Right renal pelvis (tissue), 4 donors: ENCODE data around the gene C1orf174. TPM values are rescaled to one million over a fixed set of nuclear protein-coding genes. Genes with fewer than 3 reads are reported as not detected.

Experiments used
- DNase-seq, 4 donors: peaks; one replicate each; pipeline ENCODE4 v3.0.0-alpha.2; 2013; ENCODE audit warnings: low read depth in 4 of 4, low spot score in 3 of 4, missing footprints in 1 of 4
- polyA plus RNA-seq, 4 donors: library from polyadenylated mRNA; unstranded; fragments of 120-200 nt; gene quantifications; one replicate each; pipeline ENCODE4 v1.2.1, GENCODE V29; 2013; ENCODE audit not compliant: insufficient read length in 4 of 4

The C1orf174 gene
- polyA plus RNA-seq, 4 donors: 25.1 to 31.2 (median 29.3) TPM

DNA sequence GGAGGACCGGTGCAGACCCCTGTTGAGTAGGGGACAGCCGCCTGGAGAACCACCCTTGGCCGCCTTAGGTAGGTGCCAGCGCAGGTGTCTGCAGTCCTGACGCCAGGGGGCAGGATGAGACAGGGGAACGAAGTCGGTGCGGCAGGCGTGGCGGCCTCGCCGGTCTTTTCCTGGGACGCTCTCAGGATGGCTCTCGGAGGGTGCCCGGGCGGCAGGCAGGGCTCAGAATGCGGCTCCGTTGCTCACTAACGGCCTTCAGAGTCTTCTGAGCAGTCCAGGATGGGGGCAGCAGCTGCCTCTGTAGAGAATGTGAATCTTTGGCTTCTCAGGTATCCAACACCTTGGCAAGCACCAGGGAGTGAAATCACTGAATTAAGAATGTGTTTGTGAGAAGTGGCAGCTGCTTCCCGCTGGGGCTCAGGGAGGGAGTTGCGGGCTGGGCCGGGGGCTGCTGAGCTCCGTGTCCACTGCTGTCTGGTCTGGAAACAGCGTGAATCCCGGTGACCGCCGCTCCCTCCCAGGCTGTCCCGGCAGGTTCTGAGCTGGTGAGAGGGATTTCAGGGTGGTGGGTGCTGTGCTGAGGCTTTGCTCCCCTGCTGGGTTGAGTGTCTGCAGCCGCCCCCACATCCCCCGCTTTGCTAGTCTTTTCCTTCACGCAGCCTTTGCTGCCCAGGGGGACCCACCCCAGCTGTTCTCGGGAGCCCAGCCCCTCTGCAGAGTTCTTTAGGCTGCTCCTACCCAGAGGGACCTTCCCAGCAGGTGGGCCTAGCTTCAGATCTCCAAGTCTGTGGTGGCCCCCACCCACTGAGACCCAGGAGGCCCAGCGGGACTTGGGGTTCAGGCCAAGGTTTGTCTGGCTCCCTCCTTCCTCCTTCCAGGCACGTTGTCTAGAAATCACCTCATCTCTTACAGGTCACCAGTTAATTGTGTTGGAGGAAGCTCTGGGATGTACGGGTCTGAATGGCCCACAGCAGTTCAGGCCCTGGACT, 11.1 kb upstream of the C1orf174 start:
- peak; percentile 59 to 63 (median 60) for DNase-seq

DNA sequence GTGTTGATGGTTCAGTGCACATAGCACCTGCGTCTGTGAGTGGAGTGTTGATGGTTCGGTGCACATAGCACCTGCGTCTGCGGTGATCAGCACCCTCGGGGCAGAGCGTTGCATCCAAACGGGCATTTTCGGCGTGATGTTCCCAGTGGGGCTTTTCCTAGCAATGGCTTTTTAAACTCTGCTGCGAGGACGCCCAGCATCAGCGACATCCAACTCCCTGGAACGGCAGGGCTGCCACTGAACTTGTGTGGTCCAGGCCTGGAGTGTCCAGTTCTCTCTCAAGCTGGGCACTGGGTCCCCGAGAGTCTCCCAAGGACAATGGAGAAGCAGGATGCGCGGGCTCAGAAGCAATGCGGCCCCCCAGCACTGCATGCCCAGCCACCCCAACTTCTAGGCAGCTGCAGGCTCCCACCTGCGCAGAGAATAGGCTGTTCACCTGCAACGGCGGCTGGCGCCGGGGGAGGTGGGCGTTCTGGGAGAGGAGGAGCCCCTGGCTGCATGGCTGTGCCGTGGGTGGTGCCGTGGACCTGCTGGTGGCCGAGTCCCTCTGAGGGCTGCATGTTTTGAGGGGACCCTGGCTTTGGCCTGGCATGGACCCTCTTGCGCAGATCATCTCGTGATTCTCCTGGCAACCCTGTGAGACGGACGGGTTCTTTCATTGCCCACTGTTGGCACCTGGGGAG, 10.1 kb upstream of the C1orf174 start:
- DNase-seq: no peak

- no peak for DNase-seq
Measured at GRCh38 chr1:3909615-3910014, 9.5 kb upstream of the C1orf174 start.

- no peak for DNase-seq
Measured at GRCh38 chr1:3908886-3909517, 8.9 kb upstream of the C1orf174 start.

GRCh38 chr1:3907621-3908165, 7.6 kb upstream of the C1orf174 start:
- no peak for DNase-seq

DNA sequence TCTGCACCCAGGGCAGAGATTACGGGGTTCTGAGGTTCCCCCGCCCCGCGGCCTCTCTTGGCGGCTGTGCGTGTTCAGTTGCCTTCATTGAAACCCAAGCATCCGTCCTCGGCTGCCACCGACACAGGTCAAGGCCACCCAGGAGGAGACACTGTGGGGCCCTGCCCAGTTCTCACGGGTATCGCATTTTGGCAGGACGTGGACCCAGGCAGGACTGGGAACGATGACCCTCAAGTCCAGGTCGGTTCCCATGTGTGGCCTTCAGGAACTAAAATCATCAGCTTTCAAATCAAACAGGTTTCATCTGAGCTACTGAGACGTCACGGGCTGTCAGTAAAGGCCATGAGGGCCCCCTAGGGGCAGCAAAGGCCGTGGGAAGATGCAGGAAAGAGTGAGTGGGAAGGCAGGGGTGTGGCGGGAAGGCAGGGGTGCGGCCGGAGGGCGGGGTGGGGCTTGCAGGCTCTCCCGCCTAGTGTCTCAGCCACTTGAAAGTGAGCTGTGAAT, 7.0 kb upstream of the C1orf174 start:
- DNase-seq: no peak

GRCh38 chr1:3906672-3907020, 6.6 kb upstream of the C1orf174 start:
- no peak for DNase-seq

DNA sequence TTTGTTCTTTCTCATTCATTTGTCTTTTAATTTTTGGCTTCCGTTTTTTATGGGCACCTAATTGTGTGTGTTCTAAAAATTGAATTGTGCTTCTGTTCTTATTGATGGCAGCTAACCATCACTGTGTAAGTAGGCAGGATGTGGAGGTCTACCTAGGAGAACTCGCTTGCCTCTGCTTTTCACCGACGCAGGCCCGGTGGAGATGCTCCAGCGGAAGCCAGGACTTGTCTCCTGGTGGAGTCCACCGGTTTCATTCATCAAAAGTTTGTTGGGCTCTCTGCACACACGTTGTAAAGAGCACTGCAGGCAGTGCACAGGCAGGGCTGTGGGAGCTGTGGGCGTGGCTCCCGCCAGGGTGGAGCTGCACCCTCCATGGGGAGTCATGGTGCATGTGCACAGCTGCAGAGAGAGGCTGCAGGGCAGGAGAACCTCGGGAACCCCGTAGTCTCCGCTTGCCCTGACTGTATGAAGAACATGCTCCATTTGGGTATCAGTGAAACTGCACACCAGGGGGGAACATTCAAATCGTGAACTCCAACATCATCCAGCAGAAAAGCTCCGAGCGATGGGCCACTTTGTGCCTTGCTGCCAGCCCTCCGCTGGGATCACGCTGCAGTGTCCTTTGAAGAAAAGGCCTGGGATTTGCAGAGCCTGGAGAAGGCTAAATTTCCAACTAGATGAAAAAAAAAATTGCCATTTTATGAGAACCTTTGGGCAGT, 6.0 kb upstream of the C1orf174 start:
- DNase-seq: no peak

- no peak for DNase-seq
Measured at GRCh38 chr1:3905266-3905952, 5.3 kb upstream of the C1orf174 start.

GRCh38 chr1:3904843-3905185, 4.7 kb upstream of the C1orf174 start:
- DNase-seq: no peak

DNA sequence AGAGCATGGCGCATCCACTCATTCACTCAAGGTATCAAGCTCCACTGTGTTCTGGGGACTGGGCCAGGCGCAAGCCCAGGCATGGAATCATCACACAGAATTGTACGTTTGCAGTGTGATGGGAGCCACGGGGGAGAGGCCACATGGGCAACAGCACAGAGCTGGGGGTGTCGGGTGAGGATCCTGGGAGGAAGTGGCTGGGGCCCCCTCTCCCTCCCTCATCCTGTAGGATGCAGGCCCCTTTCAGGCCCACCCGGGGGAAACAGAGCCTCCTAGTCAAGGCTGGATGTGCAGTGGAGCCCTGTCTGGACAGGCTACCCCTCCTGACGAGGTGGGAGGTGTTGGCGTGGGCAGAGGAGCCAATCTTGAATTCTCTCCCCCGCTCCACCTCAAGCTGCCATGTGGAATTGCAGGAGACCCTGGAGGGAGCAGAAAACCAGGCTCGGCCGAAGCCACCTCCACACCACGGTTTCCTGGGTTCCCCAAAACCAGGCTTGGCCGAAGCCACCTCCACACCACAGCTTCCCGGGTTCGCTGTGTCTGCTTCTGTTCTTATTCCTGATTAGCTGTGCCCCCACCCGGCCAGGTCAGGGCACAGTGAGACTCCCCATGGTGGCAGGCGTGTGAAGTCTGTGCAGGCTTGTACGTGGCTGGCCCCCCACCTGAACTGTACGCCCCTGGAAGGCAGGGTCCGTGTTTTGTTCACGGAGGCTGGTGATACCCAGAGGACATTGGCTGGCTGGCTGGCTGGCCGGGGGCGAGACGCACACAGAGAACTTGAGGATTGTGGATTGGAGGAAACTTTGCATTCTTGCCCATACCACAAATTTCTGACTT, 4.2 kb upstream of the C1orf174 start:
- DNase-seq: no peak

- no peak for DNase-seq
Measured at GRCh38 chr1:3903141-3904005, 3.3 kb upstream of the C1orf174 start.

DNA sequence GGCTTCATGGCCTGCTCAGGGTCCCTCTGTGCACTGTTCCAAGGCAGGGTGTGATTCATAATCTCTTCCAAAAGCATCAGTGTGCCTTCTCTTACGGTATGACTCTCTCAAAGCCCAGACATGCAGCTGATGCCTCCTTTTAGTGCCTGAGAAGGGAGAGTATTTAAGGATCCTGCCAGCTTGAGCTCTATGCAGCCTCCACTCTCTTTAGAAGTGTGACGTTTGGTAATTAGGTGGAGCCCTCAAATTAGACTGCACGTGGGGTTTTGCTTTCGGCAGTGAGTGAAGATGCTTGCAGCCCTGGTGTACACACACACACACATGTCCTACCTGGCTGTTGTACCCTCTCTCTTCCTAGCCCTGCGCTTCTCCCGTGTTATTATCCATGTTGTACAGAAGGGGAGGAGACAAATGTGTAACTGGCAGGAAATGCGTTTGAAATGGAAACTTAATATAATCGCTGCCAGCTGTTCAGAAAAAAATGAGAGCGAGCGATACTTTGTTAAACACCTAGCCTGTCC, 2.6 kb upstream of the C1orf174 start:
- DNase-seq: no peak

GRCh38 chr1:3902111-3902511, 2.0 kb upstream of the C1orf174 start:
- no peak for DNase-seq

DNA sequence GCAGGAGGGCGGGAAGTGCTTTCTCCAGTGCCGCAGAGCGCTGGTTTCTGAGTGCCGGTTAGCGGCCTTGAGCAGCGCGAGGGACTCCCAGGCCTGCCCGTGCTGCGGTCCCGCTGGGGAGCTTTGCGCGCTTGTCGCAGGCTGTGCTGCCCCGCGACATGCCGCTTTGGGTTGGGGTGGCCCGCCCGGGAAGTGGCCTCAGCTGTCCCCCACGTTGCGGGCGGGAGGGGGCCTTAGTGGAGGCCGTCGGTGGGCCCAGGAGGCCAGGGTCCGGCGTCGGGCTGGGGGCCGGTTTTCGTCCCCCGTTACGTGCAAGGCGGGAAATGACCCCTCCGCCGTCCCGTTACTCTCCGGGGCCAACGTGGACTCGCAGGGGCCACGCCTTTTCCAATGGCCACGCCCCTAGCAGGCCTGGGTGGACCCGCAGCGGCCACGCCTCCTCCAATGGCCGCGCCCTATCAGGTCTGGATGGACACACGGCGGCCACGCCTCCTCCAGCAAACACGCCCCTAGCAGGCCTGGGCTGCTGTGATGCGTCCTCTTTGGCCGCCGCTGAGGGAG, 977 bp upstream of the C1orf174 start:
- peak; percentile 93 to 95 (median 94) for DNase-seq

DNA sequence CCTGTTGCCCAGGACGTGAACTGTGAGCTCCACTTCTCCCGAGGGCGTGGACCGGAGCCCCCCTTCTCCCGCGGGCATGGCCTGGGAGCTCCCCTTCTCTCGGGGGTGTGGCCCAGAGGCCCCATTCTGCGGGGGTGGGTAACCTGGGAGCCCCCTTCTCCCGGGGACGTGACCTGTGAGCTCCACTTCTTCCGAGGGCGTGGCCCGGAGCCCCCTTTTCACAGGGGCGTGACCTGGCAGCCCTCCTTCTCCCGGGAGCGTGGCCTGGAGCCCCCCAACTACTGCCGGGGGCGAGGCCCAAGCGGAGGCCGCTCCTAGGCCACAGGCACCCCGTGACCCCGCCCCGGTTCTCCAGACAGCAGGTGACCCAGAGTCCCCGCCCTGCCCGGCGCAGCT, 320 bp downstream of the C1orf174 start:
- no peak for DNase-seq

- DNase-seq: no peak
Measured at GRCh38 chr1:3898994-3899753, 898 bp downstream of the C1orf174 start.
